ENCODE results near the gene CRISPLD2. TPM values are rescaled to one million over a fixed set of nuclear protein-coding genes. Genes with fewer than 3 reads are reported as not detected.

Gene CRISPLD2
- total RNA-seq, 2 experiments from 2014 or later, result 2.0 to 2.6 TPM

- Mint-ChIP-seq H3K27me3 (peaks cover 39% of the 10 kb centered on the region), H3K4me1 (ENCODE audit: low read depth) (no peaks in the 10 kb centered on the region), H3K27ac (no peak overlapping the region), H3K36me3 (ENCODE audit: low read depth) (no peaks in the 10 kb centered on the region), H3K4me3 (no peak overlapping the region), H3K9me3 (no peaks in the 10 kb centered on the region)
- Histone ChIP-seq H3K36me3 (ENCODE audit: insufficient read depth, low read length) (no peaks in the 10 kb centered on the region), H3K27me3 (ENCODE audit: control insufficient read depth in 1 of 2, insufficient read depth in 2 of 2, low read length in 2 of 2) (peaks cover 0 to 9% of the 10 kb centered on the region in 2 experiments), H3K27ac (ENCODE audit: low read depth in 1 of 2, low read length in 2 of 2) (no peak overlapping the region), H3K9me3 (ENCODE audit: control insufficient read depth in 1 of 2, insufficient read depth in 1 of 2, low read length in 2 of 2) (no peaks in the 10 kb centered on the region), H3K4me1 (ENCODE audit: insufficient read depth, low read length) (no peaks in the 10 kb centered on the region), H3K4me3 (ENCODE audit: low read length) (no peak overlapping the region)
- ChIA-PET POLR2A (no interaction called here), CTCF (no interaction called here)
- ATAC-seq (ENCODE audit: poor library complexity) (no peak), DNase-seq (no peak)
- TF ChIP-seq, protein P1, sequence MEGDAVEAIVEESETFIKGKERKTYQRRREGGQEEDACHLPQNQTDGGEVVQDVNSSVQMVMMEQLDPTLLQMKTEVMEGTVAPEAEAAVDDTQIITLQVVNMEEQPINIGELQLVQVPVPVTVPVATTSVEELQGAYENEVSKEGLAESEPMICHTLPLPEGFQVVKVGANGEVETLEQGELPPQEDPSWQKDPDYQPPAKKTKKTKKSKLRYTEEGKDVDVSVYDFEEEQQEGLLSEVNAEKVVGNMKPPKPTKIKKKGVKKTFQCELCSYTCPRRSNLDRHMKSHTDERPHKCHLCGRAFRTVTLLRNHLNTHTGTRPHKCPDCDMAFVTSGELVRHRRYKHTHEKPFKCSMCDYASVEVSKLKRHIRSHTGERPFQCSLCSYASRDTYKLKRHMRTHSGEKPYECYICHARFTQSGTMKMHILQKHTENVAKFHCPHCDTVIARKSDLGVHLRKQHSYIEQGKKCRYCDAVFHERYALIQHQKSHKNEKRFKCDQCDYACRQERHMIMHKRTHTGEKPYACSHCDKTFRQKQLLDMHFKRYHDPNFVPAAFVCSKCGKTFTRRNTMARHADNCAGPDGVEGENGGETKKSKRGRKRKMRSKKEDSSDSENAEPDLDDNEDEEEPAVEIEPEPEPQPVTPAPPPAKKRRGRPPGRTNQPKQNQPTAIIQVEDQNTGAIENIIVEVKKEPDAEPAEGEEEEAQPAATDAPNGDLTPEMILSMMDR (IDR thresholded peaks at IDR 0.05), result no peak
- intact Hi-C loops (cut with DNase I, micrococcal nuclease), result no loop called here
Measured at GRCh38 chr16:84917492-84917891, 97.7 kb downstream of the CRISPLD2 start.

DNA sequence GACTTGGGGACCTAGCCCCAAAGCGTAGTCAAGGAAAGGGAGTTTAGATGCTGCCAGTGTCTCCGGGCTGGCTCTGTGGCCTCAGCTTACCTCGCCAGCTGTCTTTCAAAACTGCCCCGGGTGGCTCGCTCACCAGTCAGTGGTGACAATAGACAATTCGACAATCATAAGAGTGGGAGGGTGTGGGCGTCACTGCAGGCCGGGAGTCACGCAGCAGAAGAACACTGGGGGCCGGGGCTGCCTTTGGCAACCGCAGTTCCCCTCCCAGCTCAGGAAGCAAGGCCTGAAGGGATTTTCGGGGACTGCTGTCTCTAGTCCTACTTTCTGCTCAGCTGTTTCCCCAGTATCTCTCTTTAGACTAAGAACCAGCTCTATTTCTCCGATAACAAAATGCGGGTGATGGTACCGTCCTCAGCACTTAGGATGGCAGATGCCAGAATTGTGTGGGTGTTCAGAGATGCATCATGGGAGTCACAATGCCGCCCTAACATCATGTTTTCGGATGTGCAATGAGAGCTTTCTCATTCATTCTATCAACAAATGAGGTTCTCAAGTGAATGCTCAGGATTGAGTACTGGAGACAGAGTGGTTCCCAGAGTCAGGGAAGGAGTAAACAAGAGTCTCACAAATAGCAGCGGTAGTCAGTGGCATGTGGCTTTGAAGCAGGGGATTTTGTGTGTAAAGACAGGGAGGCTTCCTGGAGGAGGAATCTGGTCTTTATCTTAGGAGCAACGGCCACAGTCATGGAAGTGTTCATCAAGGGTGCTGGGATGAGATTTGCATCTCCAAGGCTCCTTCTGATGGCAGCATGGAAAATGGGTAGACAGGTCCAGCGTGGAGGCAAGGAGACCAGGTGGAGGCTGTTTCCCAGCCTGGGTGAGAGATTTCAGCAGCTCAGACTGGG, 98.5 kb downstream of the CRISPLD2 start:
- H3K27ac ChIP-seq (ENCODE audit: low read depth in 1 of 2, low read length in 2 of 2), result no peak overlapping the region
- Mint-ChIP-seq H3K9me3 (no peaks in the 10 kb centered on the region), H3K4me3 (no peak overlapping the region), H3K4me1 (ENCODE audit: low read depth) (no peaks in the 10 kb centered on the region), H3K27me3 (peaks cover 38% of the 10 kb centered on the region), H3K27ac (no peak overlapping the region), H3K36me3 (ENCODE audit: low read depth) (no peaks in the 10 kb centered on the region)
- H3K9me3 ChIP-seq (ENCODE audit: control insufficient read depth in 1 of 2, insufficient read depth in 1 of 2, low read length in 2 of 2), result no peaks in the 10 kb centered on the region
- H3K36me3 ChIP-seq (ENCODE audit: insufficient read depth, low read length), result no peaks in the 10 kb centered on the region
- TF ChIP-seq, protein P1 (IDR thresholded peaks at IDR 0.05), result no peak
- ATAC-seq (ENCODE audit: poor library complexity) (no peak), DNase-seq (no peak)
- no peaks in the 10 kb centered on the region for H3K4me1 ChIP-seq (ENCODE audit: insufficient read depth, low read length)
- peaks cover 0 to 9% of the 10 kb centered on the region in 2 experiments for H3K27me3 ChIP-seq (ENCODE audit: control insufficient read depth in 1 of 2, insufficient read depth in 2 of 2, low read length in 2 of 2)
- POLR2A ChIA-PET, result no interaction called here
- no peak overlapping the region for H3K4me3 ChIP-seq (ENCODE audit: low read length)
- CTCF ChIA-PET, result no interaction called here
- intact Hi-C loops (cut with DNase I, micrococcal nuclease), result no loop called here

GRCh38 chr16:84919269-84919668, 99.5 kb downstream of the CRISPLD2 start:
- intact Hi-C loops (cut with DNase I, micrococcal nuclease), result no loop called here
- TF ChIP-seq, protein P1 (IDR thresholded peaks at IDR 0.05), result no peak
- Mint-ChIP-seq H3K4me3 (no peak overlapping the region), H3K4me1 (ENCODE audit: low read depth) (no peaks in the 10 kb centered on the region), H3K27me3 (peaks cover 34% of the 10 kb centered on the region), H3K27ac (no peak overlapping the region), H3K9me3 (no peaks in the 10 kb centered on the region), H3K36me3 (ENCODE audit: low read depth) (no peaks in the 10 kb centered on the region)
- Histone ChIP-seq H3K27me3 (ENCODE audit: control insufficient read depth in 1 of 2, insufficient read depth in 2 of 2, low read length in 2 of 2) (peaks cover 0 to 9% of the 10 kb centered on the region in 2 experiments), H3K4me3 (ENCODE audit: low read length) (no peak overlapping the region), H3K36me3 (ENCODE audit: insufficient read depth, low read length) (no peaks in the 10 kb centered on the region), H3K4me1 (ENCODE audit: insufficient read depth, low read length) (no peaks in the 10 kb centered on the region), H3K9me3 (ENCODE audit: control insufficient read depth in 1 of 2, insufficient read depth in 1 of 2, low read length in 2 of 2) (no peaks in the 10 kb centered on the region), H3K27ac (ENCODE audit: low read depth in 1 of 2, low read length in 2 of 2) (no peak overlapping the region)
- no peak for ATAC-seq (ENCODE audit: poor library complexity)
- ChIA-PET POLR2A (no interaction called here), CTCF (no interaction called here)
- DNase-seq, result no peak
